ENCODE results near the gene LRP1.

Gene LRP1

DNA sequence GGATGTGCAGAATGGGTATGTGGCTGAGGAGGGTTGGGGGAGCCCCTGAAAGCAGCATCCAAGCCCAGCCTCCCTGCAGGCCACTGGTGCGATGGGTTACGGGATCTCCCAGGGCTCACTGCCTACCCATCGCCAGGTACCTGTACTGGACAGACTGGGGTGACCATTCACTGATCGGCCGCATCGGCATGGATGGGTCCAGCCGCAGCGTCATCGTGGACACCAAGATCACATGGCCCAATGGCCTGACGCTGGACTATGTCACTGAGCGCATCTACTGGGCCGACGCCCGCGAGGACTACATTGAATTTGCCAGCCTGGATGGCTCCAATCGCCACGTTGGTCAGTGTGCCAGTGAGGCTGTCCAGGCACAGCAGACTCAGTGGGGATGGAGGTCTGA is 70.0 kb downstream of the LRP1 start:
- DNase-seq = no peak

DNA sequence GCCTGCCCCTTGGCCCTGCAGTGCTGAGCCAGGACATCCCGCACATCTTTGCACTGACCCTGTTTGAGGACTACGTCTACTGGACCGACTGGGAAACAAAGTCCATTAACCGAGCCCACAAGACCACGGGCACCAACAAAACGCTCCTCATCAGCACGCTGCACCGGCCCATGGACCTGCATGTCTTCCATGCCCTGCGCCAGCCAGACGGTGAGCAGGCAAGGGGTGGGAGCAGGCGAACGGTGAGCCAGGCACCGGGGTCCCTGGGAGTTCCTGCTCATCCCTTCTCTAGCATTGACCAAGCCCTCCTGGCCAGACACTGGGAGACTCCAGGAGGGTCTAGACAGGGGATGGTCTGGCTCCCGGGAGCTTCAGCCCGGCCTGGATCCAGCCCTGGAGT is 70.9 kb downstream of the LRP1 start:
- no peak for DNase-seq

DNA sequence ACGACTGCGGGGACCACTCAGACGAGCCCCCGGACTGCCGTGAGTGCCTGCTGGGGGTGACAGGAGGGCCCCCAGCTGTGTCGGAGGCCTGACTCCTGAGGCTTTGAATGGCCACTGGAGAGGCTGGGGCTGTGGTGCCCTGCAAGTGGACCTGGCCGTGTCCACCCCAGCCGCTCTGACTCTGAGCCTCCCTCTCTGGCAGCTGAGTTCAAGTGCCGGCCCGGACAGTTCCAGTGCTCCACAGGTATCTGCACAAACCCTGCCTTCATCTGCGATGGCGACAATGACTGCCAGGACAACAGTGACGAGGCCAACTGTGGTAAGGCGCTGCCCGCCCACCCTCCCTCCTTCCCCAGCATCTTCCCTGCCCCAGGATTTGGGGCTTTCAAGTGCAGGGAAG is 72.2 kb downstream of the LRP1 start:
- no peak for DNase-seq

DNA sequence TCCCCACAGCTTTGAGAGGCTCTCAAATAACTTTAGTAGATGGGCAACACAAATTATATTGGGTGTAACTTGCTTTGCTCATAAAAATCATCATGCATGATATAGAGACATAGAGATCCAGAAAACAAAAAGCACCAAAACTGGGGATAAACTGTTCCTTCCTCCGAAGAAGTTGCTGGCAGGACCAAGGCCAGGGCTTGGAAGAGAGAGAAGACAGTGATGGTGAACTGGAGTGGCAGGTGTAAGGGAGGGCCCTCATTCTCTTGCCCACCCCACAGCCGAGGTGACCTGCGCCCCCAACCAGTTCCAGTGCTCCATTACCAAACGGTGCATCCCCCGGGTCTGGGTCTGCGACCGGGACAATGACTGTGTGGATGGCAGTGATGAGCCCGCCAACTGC is 72.9 kb downstream of the LRP1 start:
- no peak for DNase-seq

DNA sequence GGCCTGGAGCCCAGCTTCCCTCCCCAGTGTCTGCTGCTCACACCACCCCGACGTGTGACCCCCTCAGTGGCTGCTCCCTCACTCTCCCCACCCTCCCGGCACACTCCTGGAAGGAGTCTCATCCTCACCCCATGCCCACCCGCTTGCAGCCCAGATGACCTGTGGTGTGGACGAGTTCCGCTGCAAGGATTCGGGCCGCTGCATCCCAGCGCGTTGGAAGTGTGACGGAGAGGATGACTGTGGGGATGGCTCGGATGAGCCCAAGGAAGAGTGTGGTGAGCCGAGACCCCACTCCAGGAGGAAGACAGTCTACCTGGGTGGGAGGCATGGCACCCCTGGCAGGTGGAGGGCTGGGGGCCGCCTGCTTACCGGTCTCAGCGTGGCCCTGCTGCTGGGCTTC is 73.3 kb downstream of the LRP1 start:
- DNase-seq = no peak

DNA sequence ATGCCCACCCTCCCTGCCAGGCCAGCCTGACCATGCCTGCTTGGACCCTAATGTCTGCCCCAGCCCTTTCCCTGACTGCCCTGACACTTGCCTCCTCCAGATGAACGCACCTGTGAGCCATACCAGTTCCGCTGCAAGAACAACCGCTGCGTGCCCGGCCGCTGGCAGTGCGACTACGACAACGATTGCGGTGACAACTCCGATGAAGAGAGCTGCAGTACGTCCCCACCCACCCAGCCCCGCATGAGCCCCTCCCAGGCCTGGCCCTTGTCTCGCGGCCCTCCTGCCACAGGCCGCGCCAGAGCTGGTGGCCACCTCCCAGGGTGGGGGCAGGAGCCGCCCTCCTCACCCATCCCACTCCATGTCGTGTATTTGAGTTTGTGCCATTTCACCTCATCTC is 74.0 kb downstream of the LRP1 start:
- DNase-seq = no peak

DNA sequence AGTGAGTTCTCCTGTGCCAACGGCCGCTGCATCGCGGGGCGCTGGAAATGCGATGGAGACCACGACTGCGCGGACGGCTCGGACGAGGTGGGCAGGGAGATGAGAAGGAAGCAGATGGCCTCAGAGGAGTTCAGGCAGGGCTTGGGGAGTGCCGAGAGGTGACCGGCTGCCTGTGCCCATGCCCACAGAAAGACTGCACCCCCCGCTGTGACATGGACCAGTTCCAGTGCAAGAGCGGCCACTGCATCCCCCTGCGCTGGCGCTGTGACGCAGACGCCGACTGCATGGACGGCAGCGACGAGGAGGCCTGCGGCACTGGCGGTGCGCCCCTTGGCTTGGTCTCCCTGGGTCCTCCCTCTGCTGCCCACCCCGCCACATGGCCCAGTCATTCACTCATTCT is 74.9 kb downstream of the LRP1 start:
- no peak for DNase-seq

DNA sequence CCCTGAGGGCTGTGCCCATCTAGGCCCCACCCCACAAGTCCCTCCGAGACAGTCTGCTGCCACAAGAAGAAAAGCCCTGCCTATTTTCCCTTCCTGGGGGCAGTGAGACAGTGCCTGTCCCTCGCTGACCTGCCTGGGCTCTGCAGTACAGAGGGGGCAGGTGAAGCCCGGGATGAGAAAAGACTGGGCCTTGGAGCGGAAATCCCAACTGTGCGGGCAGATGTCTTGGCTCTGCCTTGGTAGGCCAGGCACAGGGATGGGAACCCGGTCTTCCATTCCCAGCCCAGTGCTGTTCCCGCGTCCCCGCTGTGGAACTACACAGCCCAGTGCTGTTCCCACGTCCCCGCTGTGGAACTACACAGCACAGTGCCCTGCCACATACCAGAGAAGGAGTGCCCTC is 75.5 kb downstream of the LRP1 start:
- no peak for DNase-seq

DNA sequence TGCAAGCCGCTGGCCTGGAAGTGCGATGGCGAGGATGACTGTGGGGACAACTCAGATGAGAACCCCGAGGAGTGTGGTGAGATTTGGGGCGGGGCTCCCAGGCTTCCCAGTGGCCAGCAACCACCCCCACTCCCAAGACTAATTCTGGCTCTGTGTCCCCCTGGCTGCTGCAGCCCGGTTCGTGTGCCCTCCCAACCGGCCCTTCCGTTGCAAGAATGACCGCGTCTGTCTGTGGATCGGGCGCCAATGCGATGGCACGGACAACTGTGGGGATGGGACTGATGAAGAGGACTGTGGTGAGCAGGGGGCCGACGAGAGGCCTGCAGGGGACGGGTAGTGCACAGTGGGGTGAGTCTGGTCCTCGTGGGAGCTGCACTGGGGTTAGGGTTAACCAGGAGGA is 76.2 kb downstream of the LRP1 start:
- DNase-seq = no peak

DNA sequence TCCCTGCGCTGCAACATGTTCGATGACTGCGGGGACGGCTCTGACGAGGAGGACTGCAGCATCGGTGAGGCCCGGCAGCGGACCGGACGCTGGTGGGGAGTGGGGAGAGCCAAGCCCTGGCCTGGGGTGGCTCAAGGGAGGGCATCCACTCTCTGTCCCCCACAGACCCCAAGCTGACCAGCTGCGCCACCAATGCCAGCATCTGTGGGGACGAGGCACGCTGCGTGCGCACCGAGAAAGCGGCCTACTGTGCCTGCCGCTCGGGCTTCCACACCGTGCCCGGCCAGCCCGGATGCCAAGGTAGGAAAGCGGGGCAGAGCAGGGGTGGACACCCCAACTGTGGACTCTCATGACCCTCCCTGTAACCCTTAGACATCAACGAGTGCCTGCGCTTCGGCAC is 76.9 kb downstream of the LRP1 start:
- DNase-seq = no peak

DNA sequence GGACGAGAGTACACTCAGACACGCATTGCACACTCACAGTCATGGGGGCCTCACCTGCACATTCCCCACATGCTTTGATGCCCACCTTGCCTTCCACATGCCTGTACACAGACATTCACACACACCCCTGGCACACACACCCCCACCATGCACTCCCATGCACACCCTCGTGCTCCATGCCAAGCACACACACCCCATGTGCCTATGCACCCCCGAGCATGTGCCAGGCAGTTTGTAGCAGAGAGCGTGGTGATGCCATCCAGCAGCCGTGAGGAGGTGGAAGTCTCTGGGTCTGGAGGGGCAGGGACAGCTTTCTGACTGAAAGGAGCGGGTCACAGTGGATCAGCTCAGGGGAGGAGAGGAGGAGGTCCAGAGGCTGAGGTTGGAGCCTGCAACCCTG is 77.6 kb downstream of the LRP1 start:
- DNase-seq = no peak

DNA sequence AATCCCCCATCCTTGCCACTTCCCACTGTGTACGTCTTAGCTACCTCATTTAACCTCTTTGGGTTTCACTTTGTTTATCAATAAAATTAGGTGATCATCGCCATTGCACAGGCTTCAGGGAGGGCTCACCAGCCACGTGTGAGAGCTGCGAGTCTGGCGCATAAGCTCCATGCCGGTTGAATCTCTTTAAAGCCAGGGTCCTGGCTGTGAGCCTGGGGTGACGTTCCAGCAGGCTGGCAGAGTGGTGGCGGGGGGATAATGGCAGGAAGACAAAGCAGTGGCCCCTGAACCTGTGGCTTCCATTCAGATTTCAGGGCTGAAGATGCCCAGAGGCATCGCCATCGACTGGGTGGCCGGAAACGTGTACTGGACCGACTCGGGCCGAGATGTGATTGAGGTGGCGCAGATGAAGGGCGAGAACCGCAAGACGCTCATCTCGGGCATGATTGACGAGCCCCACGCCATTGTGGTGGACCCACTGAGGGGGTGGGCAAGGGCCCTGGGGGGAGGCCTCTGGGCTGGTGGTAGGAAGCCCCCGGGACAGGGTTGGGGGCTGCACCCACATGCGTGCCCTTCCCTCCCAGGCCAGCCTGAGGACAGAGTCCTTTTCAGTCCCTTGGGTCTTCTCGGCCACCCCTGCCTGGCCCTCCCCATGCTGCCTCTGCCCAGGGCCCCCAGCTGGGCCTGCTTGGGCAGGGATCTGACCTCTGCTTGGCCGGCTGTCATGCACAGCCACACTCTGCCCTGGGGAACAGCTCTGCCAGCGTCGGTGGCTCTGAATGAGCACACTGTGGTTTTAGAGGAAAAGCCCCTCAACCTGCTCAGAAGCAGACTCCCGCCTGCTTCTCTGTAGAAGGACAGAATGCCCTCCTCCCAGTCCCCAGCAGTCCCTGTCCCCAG is 79.7 kb downstream of the LRP1 start:
- DNase-seq = no peak

DNA sequence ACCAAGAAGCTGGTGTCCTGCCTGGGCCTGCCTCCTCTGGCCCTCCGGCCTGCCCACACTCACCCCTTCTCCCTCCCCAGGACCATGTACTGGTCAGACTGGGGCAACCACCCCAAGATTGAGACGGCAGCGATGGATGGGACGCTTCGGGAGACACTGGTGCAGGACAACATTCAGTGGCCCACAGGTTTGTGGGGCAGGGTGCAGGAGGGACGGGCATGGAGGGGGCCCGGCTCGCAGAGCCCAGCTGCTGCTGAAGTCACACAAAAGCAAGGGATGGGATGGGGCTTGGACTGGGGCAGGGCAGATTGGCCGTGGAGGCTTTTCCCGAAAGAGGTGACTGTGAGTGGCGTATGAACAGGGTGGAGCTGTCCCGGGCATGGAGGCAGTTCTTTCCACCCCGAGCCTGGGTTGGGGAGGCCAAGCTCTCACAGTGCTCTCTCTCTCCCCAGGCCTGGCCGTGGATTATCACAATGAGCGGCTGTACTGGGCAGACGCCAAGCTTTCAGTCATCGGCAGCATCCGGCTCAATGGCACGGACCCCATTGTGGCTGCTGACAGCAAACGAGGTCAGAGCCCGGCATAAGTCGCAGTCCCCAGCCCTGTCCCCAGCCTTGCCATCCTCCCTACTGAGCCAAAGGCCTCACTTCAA is 80.5 kb downstream of the LRP1 start:
- no peak for DNase-seq

DNA sequence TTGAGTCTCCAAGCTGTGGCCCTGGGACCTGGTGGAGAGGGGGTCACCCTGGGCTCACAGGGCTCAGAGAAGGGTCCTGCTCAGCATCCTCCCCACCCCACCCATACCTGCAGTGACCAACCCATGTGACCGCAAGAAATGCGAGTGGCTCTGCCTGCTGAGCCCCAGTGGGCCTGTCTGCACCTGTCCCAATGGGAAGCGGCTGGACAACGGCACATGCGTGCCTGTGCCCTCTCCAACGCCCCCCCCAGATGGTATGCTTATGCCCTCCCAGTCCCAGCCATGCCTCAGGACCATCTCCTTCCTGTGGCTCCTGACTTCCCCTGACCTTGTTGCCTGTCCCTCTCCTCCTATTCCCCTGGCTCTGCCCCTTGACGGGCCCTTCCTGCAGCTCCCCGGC is 81.6 kb downstream of the LRP1 start:
- no peak for DNase-seq

DNA sequence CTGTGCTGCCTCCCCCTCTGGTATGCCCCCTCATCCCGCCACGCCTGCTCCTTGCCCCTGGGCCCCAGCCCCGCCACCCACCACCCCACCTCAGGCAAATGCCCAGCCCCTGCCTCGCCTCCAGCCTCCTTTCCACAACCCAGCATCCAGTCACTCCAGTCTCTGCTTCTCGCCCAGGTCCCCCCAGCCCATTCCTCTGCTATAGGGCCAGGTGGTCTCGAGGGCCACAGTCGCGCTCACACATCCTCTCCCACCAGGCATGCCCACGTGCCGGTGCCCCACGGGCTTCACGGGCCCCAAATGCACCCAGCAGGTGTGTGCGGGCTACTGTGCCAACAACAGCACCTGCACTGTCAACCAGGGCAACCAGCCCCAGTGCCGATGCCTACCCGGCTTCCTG is 82.2 kb downstream of the LRP1 start:
- DNase-seq = no peak

DNA sequence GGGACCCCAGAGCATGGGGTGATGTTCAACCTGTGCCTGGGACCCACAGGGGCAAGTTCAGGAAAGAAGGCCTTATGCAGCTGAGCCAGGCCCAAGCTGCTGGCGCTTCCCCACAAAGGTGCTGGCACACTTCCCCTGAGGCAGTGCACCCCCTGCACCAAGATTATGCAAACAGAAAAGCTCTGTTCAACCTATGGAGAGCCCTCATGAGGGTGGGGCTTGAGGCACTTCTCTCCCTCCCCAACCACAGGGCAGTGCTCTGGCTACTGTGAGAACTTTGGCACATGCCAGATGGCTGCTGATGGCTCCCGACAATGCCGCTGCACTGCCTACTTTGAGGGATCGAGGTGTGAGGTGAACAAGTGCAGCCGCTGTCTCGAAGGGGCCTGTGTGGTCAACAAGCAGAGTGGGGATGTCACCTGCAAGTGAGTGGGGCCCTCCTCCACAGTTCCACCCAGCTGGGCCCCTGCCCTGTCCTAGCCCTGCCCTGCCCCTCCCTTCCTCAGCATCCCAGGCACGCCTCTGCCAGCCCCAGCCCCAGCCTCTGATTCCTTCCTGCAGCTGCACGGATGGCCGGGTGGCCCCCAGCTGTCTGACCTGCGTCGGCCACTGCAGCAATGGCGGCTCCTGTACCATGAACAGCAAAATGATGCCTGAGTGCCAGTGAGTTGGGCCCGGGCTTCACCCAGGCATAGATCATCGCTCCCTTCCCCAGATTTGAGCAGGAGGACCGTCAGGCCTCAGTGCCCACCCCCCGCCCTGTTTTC is 82.8 kb downstream of the LRP1 start:
- no peak for DNase-seq

DNA sequence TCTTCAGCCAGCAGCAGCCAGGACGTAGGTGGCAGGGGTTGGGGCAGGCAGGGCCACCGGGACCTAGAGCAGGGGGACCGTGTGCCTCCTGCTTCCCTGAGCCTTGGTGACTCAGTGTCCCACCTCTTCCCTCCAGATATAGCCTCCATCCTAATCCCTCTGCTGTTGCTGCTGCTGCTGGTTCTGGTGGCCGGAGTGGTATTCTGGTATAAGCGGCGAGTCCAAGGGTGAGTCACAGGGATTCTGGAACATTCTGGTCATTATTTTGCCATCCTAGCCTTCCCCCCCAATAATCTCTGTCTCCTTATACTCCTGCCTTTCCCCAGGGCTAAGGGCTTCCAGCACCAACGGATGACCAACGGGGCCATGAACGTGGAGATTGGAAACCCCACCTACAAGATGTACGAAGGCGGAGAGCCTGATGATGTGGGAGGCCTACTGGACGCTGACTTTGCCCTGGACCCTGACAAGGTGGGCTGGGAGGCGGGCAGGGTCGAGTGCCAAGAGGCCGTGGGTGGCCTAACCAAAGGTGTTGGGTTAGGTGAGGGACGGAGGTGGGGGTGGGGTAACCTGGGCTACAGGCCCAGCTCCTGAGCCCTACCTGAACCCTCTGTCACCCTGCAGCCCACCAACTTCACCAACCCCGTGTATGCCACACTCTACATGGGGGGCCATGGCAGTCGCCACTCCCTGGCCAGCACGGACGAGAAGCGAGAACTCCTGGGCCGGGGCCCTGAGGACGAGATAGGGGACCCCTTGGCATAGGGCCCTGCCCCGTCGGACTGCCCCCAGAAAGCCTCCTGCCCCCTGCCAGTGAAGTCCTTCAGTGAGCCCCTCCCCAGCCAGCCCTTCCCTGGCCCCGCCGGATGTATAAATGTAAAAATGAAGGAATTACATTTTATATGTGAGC is 83.8 kb downstream of the LRP1 start:
- DNase-seq = no peak

DNA sequence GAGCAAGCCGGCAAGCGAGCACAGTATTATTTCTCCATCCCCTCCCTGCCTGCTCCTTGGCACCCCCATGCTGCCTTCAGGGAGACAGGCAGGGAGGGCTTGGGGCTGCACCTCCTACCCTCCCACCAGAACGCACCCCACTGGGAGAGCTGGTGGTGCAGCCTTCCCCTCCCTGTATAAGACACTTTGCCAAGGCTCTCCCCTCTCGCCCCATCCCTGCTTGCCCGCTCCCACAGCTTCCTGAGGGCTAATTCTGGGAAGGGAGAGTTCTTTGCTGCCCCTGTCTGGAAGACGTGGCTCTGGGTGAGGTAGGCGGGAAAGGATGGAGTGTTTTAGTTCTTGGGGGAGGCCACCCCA is 84.4 kb downstream of the LRP1 start:
- no peak for DNase-seq

DNA sequence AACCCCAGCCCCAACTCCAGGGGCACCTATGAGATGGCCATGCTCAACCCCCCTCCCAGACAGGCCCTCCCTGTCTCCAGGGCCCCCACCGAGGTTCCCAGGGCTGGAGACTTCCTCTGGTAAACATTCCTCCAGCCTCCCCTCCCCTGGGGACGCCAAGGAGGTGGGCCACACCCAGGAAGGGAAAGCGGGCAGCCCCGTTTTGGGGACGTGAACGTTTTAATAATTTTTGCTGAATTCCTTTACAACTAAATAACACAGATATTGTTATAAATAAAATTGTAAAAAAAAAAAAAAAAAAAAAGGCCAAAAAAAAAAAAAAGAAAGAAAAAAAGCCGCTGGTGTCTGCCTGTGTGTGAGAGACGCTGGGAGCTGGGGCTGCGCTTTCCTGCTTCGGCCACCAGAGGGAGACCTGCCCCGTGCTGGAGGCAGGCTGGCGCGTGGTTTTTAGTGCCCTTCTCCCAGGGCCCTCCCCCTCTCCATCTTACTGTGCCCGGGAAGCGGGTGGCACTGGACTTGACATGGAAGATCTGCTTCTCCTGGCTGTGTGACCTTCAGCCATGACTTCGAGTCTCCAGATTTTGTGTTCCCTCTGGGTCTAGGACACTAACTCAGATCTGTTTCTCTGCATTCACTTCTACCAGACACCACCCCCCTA is 84.9 kb downstream of the LRP1 start:
- DNase-seq = peak; percentile 71 to 79

DNA sequence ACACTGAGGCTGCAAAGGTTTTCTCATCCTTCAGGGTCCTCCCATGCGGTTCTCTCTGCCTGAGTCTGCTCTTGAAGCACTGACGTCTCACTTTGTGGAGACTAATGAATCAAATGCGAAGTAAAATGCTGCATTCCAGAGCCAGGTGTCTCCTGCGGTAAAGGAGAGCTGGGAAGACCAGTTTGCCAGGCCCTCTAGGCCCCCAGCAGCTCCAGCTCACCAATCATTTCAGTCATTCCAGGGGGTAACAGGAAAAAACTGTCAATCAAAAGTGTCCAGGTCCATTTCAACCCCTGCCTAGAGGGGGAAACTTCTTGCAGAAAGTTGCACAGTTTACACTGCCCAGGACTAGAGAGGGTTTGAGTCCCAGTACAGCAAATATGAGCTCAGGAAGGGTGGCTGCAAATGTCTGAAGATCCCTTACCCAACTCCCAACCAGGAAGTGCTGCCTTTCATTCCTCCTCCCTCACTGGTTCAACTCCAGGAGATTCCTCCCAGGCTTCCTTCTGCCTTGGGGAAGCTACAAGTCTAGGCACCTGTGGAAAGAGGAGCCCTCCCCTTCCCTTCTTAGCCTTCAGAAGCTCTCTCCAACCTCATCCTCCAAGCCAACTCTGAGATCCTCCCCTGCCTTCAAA is 85.6 kb downstream of the LRP1 start:
- no peak for DNase-seq

DNA sequence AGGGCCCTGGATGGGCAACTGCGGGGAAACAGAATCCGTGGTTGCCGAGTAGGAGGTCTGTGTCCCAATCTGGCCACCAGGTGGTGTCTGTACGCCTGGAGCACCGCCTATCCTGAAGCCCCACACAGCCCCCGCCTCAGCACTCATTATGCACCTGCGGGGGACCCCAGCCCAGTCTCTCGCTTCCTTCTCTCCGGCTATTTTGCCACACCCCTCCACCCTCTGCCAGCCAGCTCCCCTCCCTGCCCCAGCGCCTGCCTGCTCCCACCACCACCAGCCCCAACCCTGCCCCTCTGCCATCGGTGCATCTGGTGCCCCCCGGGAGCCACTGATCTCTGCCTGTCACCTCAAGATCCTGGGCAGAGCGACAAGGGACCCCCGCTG is 86.1 kb downstream of the LRP1 start:
- DNase-seq = peak; percentile 70 to 85

DNA sequence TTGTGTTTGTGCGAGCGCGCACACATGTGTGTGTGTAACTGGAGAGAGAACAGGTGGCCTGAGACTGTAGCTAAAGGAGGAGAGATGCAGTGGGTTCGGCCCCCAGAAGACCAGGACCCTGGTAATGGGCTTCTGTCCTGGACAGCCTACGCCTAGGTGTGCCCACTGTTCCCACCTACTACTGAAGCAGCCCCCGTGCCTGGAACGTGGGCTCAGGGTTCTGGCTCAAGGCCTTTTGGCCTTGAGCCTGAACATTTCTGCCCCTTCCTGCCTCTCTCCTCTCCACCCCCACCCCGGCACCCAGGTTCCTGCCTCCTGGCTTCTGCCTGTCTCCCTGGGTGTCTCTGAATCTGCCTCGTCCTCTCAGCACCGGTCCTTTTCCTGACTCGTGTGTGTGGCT is 86.8 kb downstream of the LRP1 start:
- no peak for DNase-seq
